CD14-positive monocyte (primary cell): ENCODE measurements around the gene TTC7B. TPM values are rescaled to one million over a fixed set of nuclear protein-coding genes. Genes with fewer than 3 reads are reported as not detected.
A peak's percentile ranks its signal among the peaks of the same experiment; 100 is the strongest.

Source experiments
- DNase-seq, 3 donors: peaks; one replicate each; pipeline ENCODE4 v3.0.0-alpha.2; 2011 to 2022
- H2AFZ ChIP-seq: 2 replicates; pipeline ENCODE4 v1.6.0; 2012; ENCODE audit warnings: mild to moderate bottlenecking, low read depth, low read length, inconsistent platforms; ENCODE audit not compliant: insufficient read depth, poor library complexity, severe bottlenecking
- H3K27ac ChIP-seq, 2 donors: 1 replicate in 1 of 2; 2 replicates in 1 of 2; pipeline ENCODE4 v1.5.1; 2012 to 2013; ENCODE audit warnings: low read length in 2 of 2, control low read depth in 1 of 2, inconsistent platforms in 1 of 2, low read depth in 1 of 2, mild to moderate bottlenecking in 1 of 2
- H3K27me3 ChIP-seq, 2 donors: one replicate each; pipeline versions ENCODE4 v1.6.0 to v1.6.1; 2011 to 2013; ENCODE audit warnings: low read length in 2 of 2; ENCODE audit not compliant: control insufficient read depth in 2 of 2, insufficient read depth in 2 of 2
- H3K36me3 ChIP-seq, 2 donors: replicated peaks in 1 of 2; 1 replicate in 1 of 2; 2 replicates in 1 of 2; pipeline versions ENCODE4 v1.5.1 to v1.6.1; 2012 to 2013; ENCODE audit warnings: low read length in 2 of 2, control low read depth in 1 of 2, inconsistent platforms in 1 of 2, mild to moderate bottlenecking in 1 of 2; ENCODE audit not compliant: insufficient read depth in 2 of 2, control insufficient read depth in 1 of 2
- H3K4me1 ChIP-seq, 2 donors: 1 replicate in 1 of 2; 2 replicates in 1 of 2; pipeline versions ENCODE4 v1.5.1 to v1.6.1; 2012 to 2013; ENCODE audit warnings: low read length in 2 of 2, control low read depth in 1 of 2, inconsistent platforms in 1 of 2, mild to moderate bottlenecking in 1 of 2, moderate library complexity in 1 of 2; ENCODE audit not compliant: insufficient read depth in 2 of 2, control insufficient read depth in 1 of 2
- H3K4me2 ChIP-seq: replicated peaks from 2 replicates; pipeline ENCODE3; 2012; ENCODE audit warnings: low read length, moderate library complexity, mild to moderate bottlenecking; ENCODE audit not compliant: poor library complexity, severe bottlenecking; ENCODE audit errors: extremely low read depth
- H3K4me3 ChIP-seq, 3 experiments: fragments of 200-600 bp in 1 of 3; sonication (generic) in 1 of 3; replicated peaks in 1 of 3; 1 replicate in 2 of 3; 2 replicates in 1 of 3; pipeline ENCODE4 v1.5.1; 2011 to 2013; ENCODE audit warnings: low read length in 3 of 3, mild to moderate bottlenecking in 3 of 3, control low read depth in 2 of 3, low read depth in 2 of 3, inconsistent platforms in 1 of 3, moderate library complexity in 1 of 3
- H3K79me2 ChIP-seq: 2 replicates; pipeline ENCODE4 v1.6.0; 2012; ENCODE audit warnings: mild to moderate bottlenecking, control low read depth, inconsistent platforms, low read length, moderate library complexity; ENCODE audit not compliant: insufficient read depth
- H3K9ac ChIP-seq: 2 replicates; pipeline ENCODE4 v1.6.0; 2017; ENCODE audit warnings: low read length, mild to moderate bottlenecking; ENCODE audit not compliant: insufficient read depth, poor library complexity, severe bottlenecking
- H3K9me3 ChIP-seq, 2 donors: replicated peaks in 1 of 2; 1 replicate in 1 of 2; 2 replicates in 1 of 2; pipeline versions ENCODE4 v1.5.1 to v1.6.1; 2012 to 2013; ENCODE audit warnings: low read length in 2 of 2, control low read depth in 1 of 2; ENCODE audit not compliant: control insufficient read depth in 1 of 2, insufficient read depth in 1 of 2
- H4K20me1 ChIP-seq: 2 replicates; pipeline ENCODE4 v1.6.0; 2012; ENCODE audit warnings: mild to moderate bottlenecking, low read length, control low read depth, moderate library complexity; ENCODE audit not compliant: insufficient read depth
- H3K27ac Mint-ChIP-seq, 7 donors: one replicate each; pipeline ENCODE4 v1.8.0; 2020; ENCODE audit warnings: mild to moderate bottlenecking in 7 of 7, mixed read lengths in 7 of 7, moderate library complexity in 6 of 7, inconsistent platforms in 2 of 7
- H3K27me3 Mint-ChIP-seq, 3 donors: one replicate each; pipeline ENCODE4 v1.8.0; 2021 to 2022; ENCODE audit warnings: low read depth in 3 of 3, mild to moderate bottlenecking in 3 of 3, mixed read lengths in 3 of 3, moderate library complexity in 3 of 3, inconsistent platforms in 1 of 3
- H3K36me3 Mint-ChIP-seq, 2 donors: one replicate each; pipeline ENCODE4 v1.8.0; 2020; ENCODE audit warnings: mixed read lengths in 2 of 2, inconsistent platforms in 1 of 2, mild to moderate bottlenecking in 1 of 2
- H3K4me1 Mint-ChIP-seq: one replicate; pipeline ENCODE4 v1.8.0; 2020; ENCODE audit warnings: mild to moderate bottlenecking, mixed read lengths
- H3K4me3 Mint-ChIP-seq, 2 donors: one replicate each; pipeline ENCODE4 v1.8.0; 2020; ENCODE audit warnings: mild to moderate bottlenecking in 2 of 2, mixed read lengths in 2 of 2, moderate library complexity in 1 of 2
- H3K9me3 Mint-ChIP-seq, 7 donors: one replicate each; pipeline ENCODE4 v1.8.0; 2020 to 2022; ENCODE audit warnings: mixed read lengths in 7 of 7, mild to moderate bottlenecking in 6 of 7, moderate library complexity in 6 of 7, inconsistent platforms in 2 of 7
- WGBS: methylation state at CpG from one replicate; pipeline ENCODE4 v1.1.5; 2013; ENCODE audit warnings: missing lambda C conversion rate; ENCODE audit not compliant: insufficient coverage; 5-methylcytosine and 5-hydroxymethylcytosine counted together
- intact Hi-C, 2 donors: fragments of 100-400 bp; cut with micrococcal nuclease; formaldehyde crosslinking; loops; one replicate each; pipeline versions ENCODE4 v1.15.0 to v1.15.1; 2023
- polyA plus RNA-seq, 3 donors: library from polyadenylated mRNA; depleted of rRNA in 1 of 3; unstranded in 2 of 3; stranded (reverse) in 1 of 3; fragments of 300-500 nt in 2 of 3; fragments of >200 nt in 1 of 3; fragmentation: Illumina TruSeq in 2 of 3; gene quantifications; 1 replicate in 2 of 3; 2 replicates in 1 of 3; pipeline ENCODE4 v1.2.3, GENCODE V29; 2012 to 2021
- TF ChIP-seq, protein P1 (sequence below): fragments of 200-600 bp; IDR thresholded peaks from one replicate; pipeline ENCODE4 v1.8.0; 2022; ENCODE audit warnings: antibody characterized with exemption, mild to moderate bottlenecking

TTC7B gene
- polyA plus RNA-seq, 3 donors = 0.87 to 2.6 (median 1.2) TPM

DNA sequence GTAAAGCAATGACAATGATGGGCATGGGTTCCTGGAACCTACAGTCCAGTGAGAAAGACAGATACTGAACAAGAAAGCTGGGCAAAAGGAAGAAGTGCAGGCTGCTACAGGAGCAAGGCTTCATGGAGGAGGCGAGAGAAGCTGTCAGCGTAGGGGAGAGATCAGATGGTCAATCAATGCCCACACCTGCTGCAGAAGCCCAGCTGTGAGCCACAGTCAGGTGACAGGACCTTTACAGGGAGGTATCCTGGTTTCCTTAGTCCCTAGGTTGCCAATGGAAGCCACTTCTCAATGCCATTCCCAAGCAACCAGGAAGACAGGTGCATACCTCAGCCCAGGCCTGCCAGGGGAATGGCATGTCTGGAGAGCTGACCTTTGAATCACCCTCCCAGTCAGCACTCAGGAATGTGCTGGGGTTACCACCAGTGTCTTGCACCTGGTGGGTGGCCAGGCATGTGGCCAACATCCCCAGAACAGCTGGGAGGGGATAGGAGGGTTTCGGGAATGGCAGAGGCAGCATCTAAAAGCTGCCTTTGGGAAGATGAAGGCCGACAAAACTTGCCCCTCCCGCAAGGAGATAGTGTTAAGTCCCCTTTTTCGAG, 170.3 kb downstream of the TTC7B start:
- Histone ChIP-seq H3K4me3 (no peak overlapping the region), H3K9ac (no peak overlapping the region), H3K27ac (no peak overlapping the region), H3K27me3 (no peaks in the 10 kb centered on the region), H3K9me3 (no peaks in the 10 kb centered on the region), H3K36me3 (no peaks in the 10 kb centered on the region), H3K4me2 (no peak overlapping the region), H3K79me2 (no peaks in the 10 kb centered on the region), H2AFZ (no peak overlapping the region), H3K4me1 (peaks cover 40 to 69% of the 10 kb centered on the region in 2 donors), H4K20me1 (no peaks in the 10 kb centered on the region)
- no peak overlapping the region for H3K4me3 Mint-ChIP-seq
- no peaks in the 10 kb centered on the region for H3K9me3 Mint-ChIP-seq
- TF ChIP-seq, protein P1, sequence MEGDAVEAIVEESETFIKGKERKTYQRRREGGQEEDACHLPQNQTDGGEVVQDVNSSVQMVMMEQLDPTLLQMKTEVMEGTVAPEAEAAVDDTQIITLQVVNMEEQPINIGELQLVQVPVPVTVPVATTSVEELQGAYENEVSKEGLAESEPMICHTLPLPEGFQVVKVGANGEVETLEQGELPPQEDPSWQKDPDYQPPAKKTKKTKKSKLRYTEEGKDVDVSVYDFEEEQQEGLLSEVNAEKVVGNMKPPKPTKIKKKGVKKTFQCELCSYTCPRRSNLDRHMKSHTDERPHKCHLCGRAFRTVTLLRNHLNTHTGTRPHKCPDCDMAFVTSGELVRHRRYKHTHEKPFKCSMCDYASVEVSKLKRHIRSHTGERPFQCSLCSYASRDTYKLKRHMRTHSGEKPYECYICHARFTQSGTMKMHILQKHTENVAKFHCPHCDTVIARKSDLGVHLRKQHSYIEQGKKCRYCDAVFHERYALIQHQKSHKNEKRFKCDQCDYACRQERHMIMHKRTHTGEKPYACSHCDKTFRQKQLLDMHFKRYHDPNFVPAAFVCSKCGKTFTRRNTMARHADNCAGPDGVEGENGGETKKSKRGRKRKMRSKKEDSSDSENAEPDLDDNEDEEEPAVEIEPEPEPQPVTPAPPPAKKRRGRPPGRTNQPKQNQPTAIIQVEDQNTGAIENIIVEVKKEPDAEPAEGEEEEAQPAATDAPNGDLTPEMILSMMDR = no peak
- peaks cover 68% of the 10 kb centered on the region for H3K4me1 Mint-ChIP-seq
- peaks cover 0 to 4% of the 10 kb centered on the region in 2 donors for H3K36me3 Mint-ChIP-seq
- no peaks in the 10 kb centered on the region for H3K27me3 Mint-ChIP-seq
- peak overlapping the region in 2 of 7 donors; percentile 58 to 68 for H3K27ac Mint-ChIP-seq
- WGBS = 96% methylated on average over 3 of the region's 6 CpGs
- intact Hi-C loops = no loop called here
- no peak for DNase-seq

DNA sequence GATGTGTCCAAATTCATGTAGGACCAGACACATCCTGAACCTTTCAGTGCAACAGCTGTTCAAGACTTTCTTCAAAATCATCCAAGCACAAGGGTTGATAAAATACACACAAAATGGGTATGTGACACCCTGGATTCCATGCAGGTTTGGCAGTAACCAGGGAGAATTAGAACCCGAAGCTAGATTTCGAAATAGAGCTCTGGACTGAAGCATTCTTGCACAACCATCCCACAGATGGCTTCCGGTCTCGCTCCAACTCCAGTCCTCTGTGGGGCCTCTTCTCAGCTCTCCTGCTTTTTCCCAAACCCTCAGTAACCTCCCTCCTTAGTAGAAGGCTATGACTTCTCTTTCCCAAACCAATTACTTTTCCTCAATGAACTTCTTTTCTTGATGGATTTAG, 171.3 kb downstream of the TTC7B start:
- TF ChIP-seq, protein P1 = no peak
- Histone ChIP-seq H3K4me2 (peak overlapping the region; percentile 53), H3K36me3 (no peaks in the 10 kb centered on the region), H4K20me1 (no peaks in the 10 kb centered on the region), H2AFZ (peak overlapping the region; percentile 23), H3K4me3 (peak overlapping the region in 1 of 3 experiments; percentile 42), H3K9me3 (no peaks in the 10 kb centered on the region), H3K27me3 (no peaks in the 10 kb centered on the region), H3K4me1 (peaks cover 48 to 80% of the 10 kb centered on the region in 2 donors), H3K27ac (peak overlapping the region in 1 of 2 donors; percentile 67), H3K79me2 (no peaks in the 10 kb centered on the region), H3K9ac (peak overlapping the region; percentile 15)
- peak overlapping the region; percentile 67 to 81 (median 74) for H3K27ac Mint-ChIP-seq
- peak in 2 of 3 donors; percentile 55 to 71 for DNase-seq
- H3K36me3 Mint-ChIP-seq = peaks cover 2 to 6% of the 10 kb centered on the region in 2 donors
- peak overlapping the region in 1 of 2 donors; percentile 67 for H3K4me3 Mint-ChIP-seq
- no peaks in the 10 kb centered on the region for H3K27me3 Mint-ChIP-seq
- no peaks in the 10 kb centered on the region for H3K9me3 Mint-ChIP-seq
- intact Hi-C loops = no loop called here
- H3K4me1 Mint-ChIP-seq = peaks cover 76% of the 10 kb centered on the region
- 0% methylated on average over 4 of the region's 4 CpGs for WGBS
